ENCODE measurements around the gene TOR1AIP1. TPM values are rescaled to one million over a fixed set of nuclear protein-coding genes. Genes with fewer than 3 reads are reported as not detected.

TOR1AIP1 gene
- total RNA-seq, 1 experiment from 2014 or later: 23.5 TPM

DNA sequence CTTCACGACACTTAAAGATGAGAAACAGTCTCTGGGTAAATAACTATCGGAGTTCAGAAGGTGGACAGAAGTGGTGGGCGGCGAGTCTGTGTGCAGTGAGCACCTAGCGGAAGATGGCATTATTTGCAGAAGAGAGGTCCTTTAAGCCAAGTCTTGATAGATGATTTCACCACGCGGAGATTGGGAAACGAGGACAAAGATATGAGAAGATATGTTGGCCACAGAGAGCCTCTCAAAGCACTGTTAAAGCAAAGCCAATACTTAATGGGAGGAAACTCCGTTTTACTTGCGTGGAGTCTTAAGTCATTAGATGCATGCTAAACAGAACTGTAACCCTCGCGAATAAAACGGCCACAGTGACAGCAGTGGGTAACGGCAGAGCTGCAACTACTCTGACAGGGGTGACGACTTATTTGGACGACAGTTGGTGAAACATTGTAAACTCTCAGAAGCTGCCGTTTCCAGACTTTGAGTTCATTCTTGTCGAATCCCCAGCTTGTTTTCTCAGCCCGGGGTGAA lies 71.9 kb downstream of the TOR1AIP1 start:
- H3K4me1 ChIP-seq (replicated peaks; ENCODE audit: insufficient read depth): peaks cover 25% of the 10 kb centered on the region
- CTCF ChIA-PET: interaction anchor here (0.5 kb wide), 1 partner anchor 930 kb away, joined by 5 read pairs; no protein-coding TSS in a partner anchor
- TF ChIP-seq, protein P1, sequence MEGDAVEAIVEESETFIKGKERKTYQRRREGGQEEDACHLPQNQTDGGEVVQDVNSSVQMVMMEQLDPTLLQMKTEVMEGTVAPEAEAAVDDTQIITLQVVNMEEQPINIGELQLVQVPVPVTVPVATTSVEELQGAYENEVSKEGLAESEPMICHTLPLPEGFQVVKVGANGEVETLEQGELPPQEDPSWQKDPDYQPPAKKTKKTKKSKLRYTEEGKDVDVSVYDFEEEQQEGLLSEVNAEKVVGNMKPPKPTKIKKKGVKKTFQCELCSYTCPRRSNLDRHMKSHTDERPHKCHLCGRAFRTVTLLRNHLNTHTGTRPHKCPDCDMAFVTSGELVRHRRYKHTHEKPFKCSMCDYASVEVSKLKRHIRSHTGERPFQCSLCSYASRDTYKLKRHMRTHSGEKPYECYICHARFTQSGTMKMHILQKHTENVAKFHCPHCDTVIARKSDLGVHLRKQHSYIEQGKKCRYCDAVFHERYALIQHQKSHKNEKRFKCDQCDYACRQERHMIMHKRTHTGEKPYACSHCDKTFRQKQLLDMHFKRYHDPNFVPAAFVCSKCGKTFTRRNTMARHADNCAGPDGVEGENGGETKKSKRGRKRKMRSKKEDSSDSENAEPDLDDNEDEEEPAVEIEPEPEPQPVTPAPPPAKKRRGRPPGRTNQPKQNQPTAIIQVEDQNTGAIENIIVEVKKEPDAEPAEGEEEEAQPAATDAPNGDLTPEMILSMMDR (conservative IDR thresholded peaks at IDR 0.05): no peak; the same call in 1 of the 2 replicates
- no peak for TF ChIP-seq EZH2 (IDR thresholded peaks at IDR 0.05; ENCODE audit: low read depth)
- TSS peak; percentile 82 for BruUV-seq (replicated peaks)
- no peaks in the 10 kb centered on the region for H3K27me3 ChIP-seq (ENCODE audit: insufficient read depth, low read depth)
- peak overlapping the region; percentile 65 for H3K4me3 ChIP-seq
- H3K9me2 ChIP-seq (ENCODE audit: insufficient read depth): no peaks in the 10 kb centered on the region
- H4K20me1 ChIP-seq (ENCODE audit: insufficient read depth): peaks cover 19% of the 10 kb centered on the region; the same call in 1 of the 2 replicates
- peaks cover 43% of the 10 kb centered on the region for H3K79me2 ChIP-seq (ENCODE audit: low read depth)
- H3K9me3 ChIP-seq (ENCODE audit: insufficient read depth, low read depth): no peaks in the 10 kb centered on the region
- peaks cover 10% of the 10 kb centered on the region; the same call in 1 of the 2 replicates for H3F3A ChIP-seq (ENCODE audit: insufficient read depth, low read depth)
- intact Hi-C loops (cut with micrococcal nuclease; ENCODE audit: unreplicated experiment): loop anchor here (1.0 kb wide), 3 partner anchors 72 to 214 kb away; partner anchors contain the start of genes TOR1AIP1 and TOR1AIP2
- H3K4me2 ChIP-seq: peak overlapping the region; percentile 82
- POLR2A ChIA-PET (ENCODE audit: unreplicated experiment): interaction anchor here (0.6 to 0.7 kb wide), 2 partner anchors 114 to 825 kb away, joined by 4 to 6 read pairs; no protein-coding TSS in a partner anchor
- H3K27ac ChIP-seq: peak overlapping the region; percentile 63
- H3K36me3 ChIP-seq (ENCODE audit: low read depth): no peaks in the 10 kb centered on the region
- DNase-seq: no peak
- peak overlapping the region; percentile 98 for H2AFZ ChIP-seq

DNA sequence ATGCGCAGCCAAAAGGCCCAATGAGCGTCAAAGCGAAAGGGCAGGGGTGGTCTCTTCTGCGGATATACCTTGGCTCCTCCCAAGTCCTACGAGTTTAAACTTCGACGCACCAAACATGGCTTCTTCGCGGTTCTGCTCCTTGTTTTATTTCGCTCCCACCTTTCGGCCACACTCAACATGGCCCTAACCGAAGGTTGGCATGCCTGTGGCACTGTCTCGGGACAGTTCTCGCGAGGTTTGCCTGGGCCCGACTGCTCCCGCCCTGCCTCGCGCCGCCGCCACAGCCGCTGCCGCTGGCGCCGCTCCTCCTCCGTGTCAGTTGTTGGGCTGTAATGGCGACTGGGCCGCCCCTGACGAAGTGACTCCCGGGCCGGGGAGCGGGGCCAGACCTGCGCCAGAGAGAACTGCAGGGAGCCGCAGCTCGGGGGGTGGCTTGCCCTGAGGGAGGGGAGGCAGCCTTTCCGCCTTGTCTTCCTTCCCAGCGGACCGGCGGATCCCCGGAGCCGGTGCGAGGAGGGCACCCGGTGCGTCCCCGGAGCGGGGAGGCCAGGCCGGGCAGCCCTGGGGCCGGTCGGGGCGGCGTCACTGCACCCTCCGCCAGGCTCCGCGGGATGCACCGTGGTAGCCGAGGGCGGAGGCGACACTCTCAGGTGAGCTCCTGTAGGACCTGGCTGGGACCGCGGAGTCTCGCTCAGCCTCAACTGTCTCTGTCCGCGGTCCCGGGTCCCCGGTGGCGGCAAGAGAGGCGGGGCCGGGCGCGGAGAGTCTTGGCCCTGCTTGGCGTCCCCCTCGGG lies 72.6 kb downstream of the TOR1AIP1 start, which contains the start of gene CEP350:
CEP350 (plus strand) TSS at position 318 of the 794 bp plus-strand sequence. CDS start 31,372 bp downstream, outside the sequence.
- H3K4me2 ChIP-seq: peak within 1 kb of the TSS; percentile 96
- no peak for TF ChIP-seq EZH2 (IDR thresholded peaks at IDR 0.05; ENCODE audit: low read depth)
- TF ChIP-seq, protein P1 (conservative IDR thresholded peaks at IDR 0.05): no peak
- H3K9me2 ChIP-seq (ENCODE audit: insufficient read depth): no peaks in the 10 kb centered on the region
- ChIA-PET POLR2A (ENCODE audit: unreplicated experiment) (interaction anchor here (0.6 to 0.7 kb wide), 2 partner anchors 114 to 826 kb away, joined by 4 to 6 read pairs; no protein-coding TSS in a partner anchor), CTCF (interaction anchor here (0.5 kb wide), 1 partner anchor 930 kb away, joined by 5 read pairs; no protein-coding TSS in a partner anchor)
- H3K9me3 ChIP-seq (ENCODE audit: insufficient read depth, low read depth): no peaks in the 10 kb centered on the region
- peaks cover 19% of the 10 kb centered on the region; the same call in 1 of the 2 replicates for H4K20me1 ChIP-seq (ENCODE audit: insufficient read depth)
- H3K4me3 ChIP-seq: peak within 1 kb of the TSS; percentile 65
- intact Hi-C loops (cut with micrococcal nuclease; ENCODE audit: unreplicated experiment): loop anchor here (1.0 kb wide), 3 partner anchors 72 to 214 kb away; partner anchors contain the start of genes TOR1AIP1 and TOR1AIP2
- no TSS peak for BruUV-seq (replicated peaks)
- no peaks in the 10 kb centered on the region for H3K27me3 ChIP-seq (ENCODE audit: insufficient read depth, low read depth)
- H3K36me3 ChIP-seq (ENCODE audit: low read depth): no peaks in the 10 kb centered on the region
- DNase-seq: peak; percentile 94 to 96
- peak within 1 kb of the TSS; percentile 98 for H2AFZ ChIP-seq
- peaks cover 49% of the 10 kb centered on the region for H3K79me2 ChIP-seq (ENCODE audit: low read depth)
- peaks cover 25% of the 10 kb centered on the region for H3K4me1 ChIP-seq (replicated peaks; ENCODE audit: insufficient read depth)
- peaks cover 10% of the 10 kb centered on the region; the same call in 1 of the 2 replicates for H3F3A ChIP-seq (ENCODE audit: insufficient read depth, low read depth)
- peak within 1 kb of the TSS; percentile 63 for H3K27ac ChIP-seq

DNA sequence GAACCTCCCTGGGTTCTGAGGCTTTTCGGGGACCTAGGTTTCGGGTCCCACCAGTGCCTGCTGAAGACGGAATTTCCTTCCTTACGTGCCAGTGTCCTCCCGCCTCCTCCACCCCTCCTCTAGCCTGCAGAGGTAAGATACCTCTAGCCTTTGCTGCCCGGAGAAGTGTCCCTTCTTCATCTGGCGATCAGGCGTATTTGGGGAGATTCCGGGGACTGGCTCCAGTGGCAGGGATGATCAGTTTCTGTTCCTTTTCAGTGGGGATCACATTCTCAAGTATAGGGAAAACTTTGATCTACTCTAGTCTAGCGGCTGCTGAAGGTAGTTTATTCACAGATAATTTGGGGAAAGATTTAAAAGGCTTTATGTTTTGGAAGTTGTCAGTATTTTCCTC lies 73.2 kb downstream of the TOR1AIP1 start:
- peaks cover 19% of the 10 kb centered on the region; the same call in 1 of the 2 replicates for H4K20me1 ChIP-seq (ENCODE audit: insufficient read depth)
- intact Hi-C loops (cut with micrococcal nuclease; ENCODE audit: unreplicated experiment): no loop called here

More for the DNA sequence above, 73.2 kb downstream of the TOR1AIP1 start:
- H2AFZ ChIP-seq: peak overlapping the region; percentile 98
- peak overlapping the region; percentile 63 for H3K27ac ChIP-seq
- H3K9me3 ChIP-seq (ENCODE audit: insufficient read depth, low read depth): no peaks in the 10 kb centered on the region
- no peaks in the 10 kb centered on the region for H3K36me3 ChIP-seq (ENCODE audit: low read depth)
- peak overlapping the region; percentile 65 for H3K4me3 ChIP-seq
- H3K4me2 ChIP-seq: peak overlapping the region; percentile 96
- peaks cover 52% of the 10 kb centered on the region for H3K79me2 ChIP-seq (ENCODE audit: low read depth)
- no peaks in the 10 kb centered on the region for H3K27me3 ChIP-seq (ENCODE audit: insufficient read depth, low read depth)
- peaks cover 10% of the 10 kb centered on the region; the same call in 1 of the 2 replicates for H3F3A ChIP-seq (ENCODE audit: insufficient read depth, low read depth)
- DNase-seq: peak in 1 of 2 experiments; percentile 39
- no peaks in the 10 kb centered on the region for H3K9me2 ChIP-seq (ENCODE audit: insufficient read depth)
- ChIA-PET CTCF (no interaction called here), POLR2A (ENCODE audit: unreplicated experiment) (interaction anchor here (0.6 kb wide), 1 partner anchor 23 kb away, joined by 4 read pairs; no protein-coding TSS in a partner anchor)
- TF ChIP-seq, protein P1 (conservative IDR thresholded peaks at IDR 0.05): no peak
- TF ChIP-seq EZH2 (IDR thresholded peaks at IDR 0.05; ENCODE audit: low read depth): no peak
- no TSS peak for BruUV-seq (replicated peaks)
- H3K4me1 ChIP-seq (replicated peaks; ENCODE audit: insufficient read depth): peaks cover 25% of the 10 kb centered on the region
